Tibial artery (tissue), 4 donors: ENCODE results near the gene RPL36AL.

Experiments used
- DNase-seq, 2 donors: peaks; one replicate each; pipeline ENCODE4 v3.0.0-alpha.2; 2019
- H3K27ac ChIP-seq, 2 donors: fragments of 200-600 bp; sonication (generic) in 1 of 2; 1 replicate in 1 of 2; 2 replicates in 1 of 2; pipeline ENCODE4 v1.5.1; 2018 to 2019; ENCODE audit warnings: mild to moderate bottlenecking in 1 of 2
- H3K27me3 ChIP-seq, 2 donors: fragments of 200-600 bp; sonication (generic) in 1 of 2; one replicate each; pipeline versions ENCODE4 v1.5.1 to v1.6.0; 2016 to 2019
- H3K36me3 ChIP-seq, 3 donors: fragments of 200-600 bp; sonication (generic) in 2 of 3; one replicate each; pipeline ENCODE4 v1.5.1; 2016 to 2019; ENCODE audit warnings: mild to moderate bottlenecking in 2 of 3
- H3K4me1 ChIP-seq, 4 donors: fragments of 200-600 bp; sonication (generic) in 2 of 4; 1 replicate in 3 of 4; 2 replicates in 1 of 4; pipeline ENCODE4 v1.5.1; 2016 to 2019
- H3K4me3 ChIP-seq, 2 donors: fragments of 200-600 bp; sonication (generic) in 1 of 2; 1 replicate in 1 of 2; 2 replicates in 1 of 2; pipeline ENCODE4 v1.5.1; 2018 to 2019; ENCODE audit warnings: mild to moderate bottlenecking in 2 of 2
- H3K9me3 ChIP-seq, 3 donors: fragments of 200-600 bp; sonication (generic) in 1 of 3; one replicate each; pipeline ENCODE4 v1.5.1; 2016 to 2019
- intact Hi-C: fragments of 100-400 bp; cut with DNase I; formaldehyde crosslinking; loops from one replicate; pipeline ENCODE4 v1.15.0; 2023; ENCODE audit warnings: low total_unique reads
- TF ChIP-seq, protein P1 (sequence below), 2 experiments: fragments of 200-600 bp in 1 of 2; fragments of 450-650 bp in 1 of 2; IDR thresholded peaks; one replicate each; pipeline ENCODE4 v1.5.1; 2017 to 2019; ENCODE audit warnings: antibody characterized with exemption in 2 of 2, mild to moderate bottlenecking in 1 of 2, moderate library complexity in 1 of 2

Gene RPL36AL

DNA sequence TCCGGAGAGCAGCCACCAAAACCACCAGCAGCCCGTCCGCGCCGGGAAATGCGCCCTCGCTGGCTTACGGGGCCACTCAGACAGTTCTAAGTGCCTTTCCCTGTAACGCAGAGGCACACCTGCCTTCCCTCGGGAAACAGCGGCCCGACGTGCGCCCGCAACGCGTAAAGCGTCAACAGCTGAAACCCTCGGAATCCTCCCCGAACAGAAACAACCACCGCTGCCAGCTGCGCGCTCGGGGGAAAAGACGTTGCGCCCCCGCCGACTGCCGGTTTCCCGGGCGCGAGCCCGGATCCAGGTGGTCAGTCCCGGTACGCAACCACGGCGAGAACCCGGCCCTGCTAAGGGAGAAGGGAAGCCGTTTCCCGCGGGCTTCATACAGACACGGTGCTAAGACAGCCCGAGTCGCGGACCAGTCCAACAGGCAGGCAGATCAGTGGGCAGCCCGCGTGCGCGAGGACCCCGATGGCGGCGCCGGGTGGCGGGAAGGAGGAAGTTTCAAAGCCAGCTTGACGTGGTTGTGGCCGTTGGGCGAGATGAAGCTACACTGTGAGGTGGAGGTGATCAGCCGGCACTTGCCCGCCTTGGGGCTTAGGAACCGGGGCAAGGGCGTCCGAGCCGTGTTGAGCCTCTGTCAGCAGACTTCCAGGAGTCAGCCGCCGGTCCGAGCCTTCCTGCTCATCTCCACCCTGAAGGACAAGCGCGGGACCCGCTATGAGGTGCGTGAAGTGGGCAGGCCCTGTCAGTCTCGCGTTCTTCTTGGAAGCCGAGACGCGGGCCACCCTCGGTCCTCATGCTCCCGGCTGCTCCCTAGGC, 21.7 kb downstream of the RPL36AL start, which contains the start of gene LRR1:
Gene LRR1 (plus strand): TSS at position 456 of the 816 bp plus-strand sequence. CDS start 81 bp downstream, at position 537.
- intact Hi-C loops = no loop called here

GRCh38 chr14:49598189-49598484, 22.3 kb downstream of the RPL36AL start:
- Histone ChIP-seq H3K27me3 (no peaks in the 10 kb centered on the region), H3K4me1 (peaks cover 0 to 12% (median 4%) of the 10 kb centered on the region in 4 donors), H3K4me3 (peak overlapping the region; percentile 70 to 96), H3K27ac (peak overlapping the region; percentile 90 to 93), H3K9me3 (no peaks in the 10 kb centered on the region), H3K36me3 (peaks cover 0 to 4% (median 0%) of the 10 kb centered on the region in 3 donors)
- intact Hi-C loops = no loop called here
- DNase-seq = no peak
- TF ChIP-seq, protein P1, sequence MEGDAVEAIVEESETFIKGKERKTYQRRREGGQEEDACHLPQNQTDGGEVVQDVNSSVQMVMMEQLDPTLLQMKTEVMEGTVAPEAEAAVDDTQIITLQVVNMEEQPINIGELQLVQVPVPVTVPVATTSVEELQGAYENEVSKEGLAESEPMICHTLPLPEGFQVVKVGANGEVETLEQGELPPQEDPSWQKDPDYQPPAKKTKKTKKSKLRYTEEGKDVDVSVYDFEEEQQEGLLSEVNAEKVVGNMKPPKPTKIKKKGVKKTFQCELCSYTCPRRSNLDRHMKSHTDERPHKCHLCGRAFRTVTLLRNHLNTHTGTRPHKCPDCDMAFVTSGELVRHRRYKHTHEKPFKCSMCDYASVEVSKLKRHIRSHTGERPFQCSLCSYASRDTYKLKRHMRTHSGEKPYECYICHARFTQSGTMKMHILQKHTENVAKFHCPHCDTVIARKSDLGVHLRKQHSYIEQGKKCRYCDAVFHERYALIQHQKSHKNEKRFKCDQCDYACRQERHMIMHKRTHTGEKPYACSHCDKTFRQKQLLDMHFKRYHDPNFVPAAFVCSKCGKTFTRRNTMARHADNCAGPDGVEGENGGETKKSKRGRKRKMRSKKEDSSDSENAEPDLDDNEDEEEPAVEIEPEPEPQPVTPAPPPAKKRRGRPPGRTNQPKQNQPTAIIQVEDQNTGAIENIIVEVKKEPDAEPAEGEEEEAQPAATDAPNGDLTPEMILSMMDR (IDR thresholded peaks at IDR 0.05) = no peak

More for the DNA sequence above, 21.7 kb downstream of the RPL36AL start, which contains the start of gene LRR1:
- peaks cover 0 to 12% (median 4%) of the 10 kb centered on the region in 4 donors for H3K4me1 ChIP-seq
- peak; percentile 80 to 91 for DNase-seq
- no peaks in the 10 kb centered on the region for H3K27me3 ChIP-seq
- peaks cover 0 to 4% (median 1%) of the 10 kb centered on the region in 3 donors for H3K36me3 ChIP-seq
- TF ChIP-seq, protein P1 (IDR thresholded peaks at IDR 0.05) = no peak
- peak within 1 kb of the TSS; percentile 90 to 93 for H3K27ac ChIP-seq
- no peaks in the 10 kb centered on the region for H3K9me3 ChIP-seq
- peak within 1 kb of the TSS; percentile 70 to 96 for H3K4me3 ChIP-seq

- peaks cover 0 to 9% (median 4%) of the 10 kb centered on the region in 4 donors for H3K4me1 ChIP-seq
- no peak for DNase-seq
- no peak overlapping the region for H3K4me3 ChIP-seq
- TF ChIP-seq, protein P1 (IDR thresholded peaks at IDR 0.05) = no peak
- no peaks in the 10 kb centered on the region for H3K36me3 ChIP-seq
- H3K27ac ChIP-seq = no peak overlapping the region
- no peaks in the 10 kb centered on the region for H3K9me3 ChIP-seq
- intact Hi-C loops = no loop called here
- H3K27me3 ChIP-seq = no peaks in the 10 kb centered on the region
Measured at GRCh38 chr14:49594347-49595091, 25.9 kb downstream of the RPL36AL start.

DNA sequence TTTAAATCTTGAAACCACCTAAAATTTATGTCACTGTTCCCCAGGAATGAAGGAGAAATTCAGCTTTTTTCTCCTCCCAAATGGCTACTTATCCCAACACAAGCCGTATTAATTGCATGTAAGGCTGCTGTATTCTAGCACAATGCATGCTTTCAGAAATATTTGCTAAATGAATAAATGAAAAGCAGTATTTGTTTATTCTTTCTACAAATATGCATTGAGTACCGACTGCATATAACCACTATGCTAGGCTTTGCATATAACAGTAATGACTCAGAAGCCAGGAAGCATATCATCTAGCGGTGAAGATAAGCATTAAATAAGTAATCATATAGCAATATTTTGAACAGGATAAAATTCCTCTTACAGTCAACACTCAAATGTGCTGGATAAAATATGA, 27.4 kb downstream of the RPL36AL start:
- DNase-seq = no peak
- H3K4me1 ChIP-seq = peaks cover 0 to 9% (median 4%) of the 10 kb centered on the region in 4 donors
- no peak overlapping the region for H3K27ac ChIP-seq
- H3K4me3 ChIP-seq = no peak overlapping the region
- H3K36me3 ChIP-seq = no peaks in the 10 kb centered on the region
- TF ChIP-seq, protein P1 (IDR thresholded peaks at IDR 0.05) = no peak
- no peaks in the 10 kb centered on the region for H3K9me3 ChIP-seq
- intact Hi-C loops = no loop called here
- H3K27me3 ChIP-seq = no peaks in the 10 kb centered on the region

- Histone ChIP-seq H3K36me3 (peaks cover 0 to 1% (median under 1%) of the 10 kb centered on the region in 3 donors), H3K27me3 (no peaks in the 10 kb centered on the region), H3K9me3 (no peaks in the 10 kb centered on the region), H3K4me3 (no peak overlapping the region), H3K27ac (no peak overlapping the region), H3K4me1 (peaks cover 0 to 11% (median 6%) of the 10 kb centered on the region in 4 donors)
- TF ChIP-seq, protein P1 (IDR thresholded peaks at IDR 0.05) = no peak
- intact Hi-C loops = no loop called here
- no peak for DNase-seq
Measured at GRCh38 chr14:49589387-49589786, 31.0 kb downstream of the RPL36AL start.
